PC-9 (cell line): ENCODE results near the gene TRPV5. TPM values are rescaled to one million over a fixed set of nuclear protein-coding genes. Genes with fewer than 3 reads are reported as not detected.

Source experiments
- BruUV-seq: library from RNA; stranded (reverse); fragments of 400-500 nt; replicated peaks from 2 replicates; lab custom pipeline; 2021; lab: Mats Ljungman, UMichigan
- CTCF ChIA-PET: fragments of 300-600 bp; sonication (Branson Sonifier 250); formaldehyde crosslinking; loops from one replicate; lab custom pipeline; 2022; ENCODE audit warnings: antibody characterized with exemption; lab: Charles Lee
- POLR2A ChIA-PET: fragments of 300-600 bp; sonication (Branson Sonifier 250); formaldehyde crosslinking; loops from one replicate; lab custom pipeline; 2022; ENCODE audit warnings: antibody characterized with exemption; ENCODE audit not compliant: unreplicated experiment; lab: Charles Lee
- DNase-seq, 2 experiments: peaks; one replicate each; pipeline versions ENCODE4 v3.0.0 to v3.0.0-alpha.2; 2015 to 2022; ENCODE audit warnings: mixed read lengths in 1 of 2
- H2AFZ ChIP-seq: fragments of 200-600 bp; sonication (generic); 2 replicates; pipeline ENCODE4 v1.8.1; 2017; ENCODE audit warnings: antibody characterized with exemption
- H3F3A ChIP-seq: fragments of 200-600 bp; sonication (generic); 2 replicates; pipeline ENCODE4 v1.8.1; 2017; ENCODE audit warnings: antibody characterized with exemption, mild to moderate bottlenecking, low read depth; ENCODE audit not compliant: insufficient read depth
- H3K27ac ChIP-seq: fragments of 200-600 bp; sonication (generic); 2 replicates; pipeline ENCODE4 v1.6.1; 2016; ENCODE audit warnings: mixed run types
- H3K27me3 ChIP-seq: fragments of 200-600 bp; sonication (generic); 2 replicates; pipeline ENCODE4 v1.6.1; 2016; ENCODE audit warnings: low read depth, mixed run types; ENCODE audit not compliant: insufficient read depth
- H3K36me3 ChIP-seq: fragments of 200-600 bp; sonication (generic); 2 replicates; pipeline ENCODE4 v1.6.1; 2016; ENCODE audit warnings: low read depth, mixed run types
- H3K4me1 ChIP-seq: fragments of 200-600 bp; sonication (generic); replicated peaks from 2 replicates; pipeline ENCODE4 v1.6.1; 2016; ENCODE audit warnings: mixed run types; ENCODE audit not compliant: insufficient read depth
- H3K4me2 ChIP-seq: fragments of 200-600 bp; sonication (generic); 2 replicates; pipeline ENCODE4 v1.6.1; 2017; ENCODE audit warnings: mixed run types
- H3K4me3 ChIP-seq: fragments of 200-600 bp; sonication (generic); 2 replicates; pipeline ENCODE4 v1.6.1; 2016; ENCODE audit warnings: mixed run types
- H3K79me2 ChIP-seq: fragments of 200-600 bp; sonication (generic); 2 replicates; pipeline ENCODE4 v1.6.1; 2017; ENCODE audit warnings: low read depth, mixed run types
- H3K9me2 ChIP-seq: fragments of 200-600 bp; sonication (generic); 2 replicates; pipeline ENCODE4 v1.8.1; 2017; ENCODE audit warnings: mild to moderate bottlenecking; ENCODE audit not compliant: insufficient read depth
- H3K9me3 ChIP-seq: fragments of 200-600 bp; sonication (generic); 2 replicates; pipeline ENCODE4 v1.8.1; 2016; ENCODE audit warnings: low read depth; ENCODE audit not compliant: insufficient read depth
- H4K20me1 ChIP-seq: fragments of 200-600 bp; sonication (generic); 2 replicates; pipeline ENCODE4 v1.8.1; 2017; ENCODE audit not compliant: insufficient read depth
- EZH2 ChIP-seq: fragments of 200-600 bp; sonication (generic); IDR thresholded peaks from 2 replicates; pipeline ENCODE4 v1.8.0; 2017; ENCODE audit warnings: antibody characterized with exemption, low read depth
- intact Hi-C: fragments of 100-400 bp; cut with micrococcal nuclease; formaldehyde crosslinking; loops from one replicate; pipeline ENCODE4 v1.10.0; 2022; ENCODE audit not compliant: unreplicated experiment
- total RNA-seq: library from RNA; stranded (reverse); gene quantifications from 2 replicates; pipeline ENCODE4 v1.2.3, GENCODE V29; 2021
- TF ChIP-seq, protein P1 (sequence below): fragments of 200-600 bp; sonication (generic); conservative IDR thresholded peaks from 2 replicates; pipeline ENCODE4 v1.6.1; 2017; ENCODE audit warnings: mixed run types, antibody characterized with exemption, mild to moderate bottlenecking, moderate library complexity

TRPV5 gene
- total RNA-seq, 1 experiment from 2014 or later = not detected

DNA sequence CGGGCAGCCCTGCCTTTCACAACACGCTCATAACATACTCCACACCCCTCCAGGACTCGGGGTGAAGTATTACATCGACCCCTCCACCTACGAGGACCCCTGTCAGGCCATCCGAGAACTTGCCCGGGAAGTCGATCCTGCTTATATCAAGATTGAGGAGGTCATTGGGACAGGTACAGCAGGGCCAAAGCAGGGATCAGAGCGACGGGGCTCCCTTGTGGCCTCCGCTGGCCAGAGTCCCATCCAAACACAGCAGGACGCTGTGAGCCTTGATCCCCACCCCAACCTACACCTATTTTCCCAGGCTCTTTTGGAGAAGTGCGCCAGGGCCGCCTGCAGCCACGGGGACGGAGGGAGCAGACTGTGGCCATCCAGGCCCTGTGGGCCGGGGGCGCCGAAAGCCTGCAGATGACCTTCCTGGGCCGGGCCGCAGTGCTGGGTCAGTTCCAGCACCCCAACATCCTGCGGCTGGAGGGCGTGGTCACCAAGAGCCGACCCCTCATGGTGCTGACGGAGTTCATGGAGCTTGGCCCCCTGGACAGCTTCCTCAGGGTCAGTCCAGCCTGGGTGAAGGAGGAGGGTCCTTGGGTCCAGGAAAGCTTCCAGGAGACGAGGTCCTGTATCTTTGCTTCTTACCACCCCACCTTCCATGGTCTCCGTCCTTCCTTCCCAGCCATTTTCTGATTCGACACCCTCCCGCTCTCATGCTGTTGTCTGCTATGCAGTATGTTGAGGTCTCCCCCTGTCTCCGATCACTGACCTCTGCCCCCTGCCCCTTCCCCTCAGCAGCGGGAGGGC, 65.2 kb downstream of the TRPV5 start:
- Histone ChIP-seq H3K9me2 (no peaks in the 10 kb centered on the region), H3K4me3 (no peak overlapping the region), H3K27me3 (no peaks in the 10 kb centered on the region), H3K36me3 (peaks cover 11% of the 10 kb centered on the region; the same call in 1 of the 2 replicates), H3K4me1 (no peaks in the 10 kb centered on the region), H3K9me3 (no peaks in the 10 kb centered on the region), H3K4me2 (no peak overlapping the region), H3K79me2 (no peaks in the 10 kb centered on the region), H3K27ac (no peak overlapping the region), H4K20me1 (no peaks in the 10 kb centered on the region), H2AFZ (no peak overlapping the region), H3F3A (peaks cover 12% of the 10 kb centered on the region; the same call in 1 of the 2 replicates)
- no TSS peak for BruUV-seq
- ChIA-PET CTCF (no interaction called here), POLR2A (interaction anchor here (0.6 to 0.7 kb wide), 2 partner anchors 130 to 133 kb away, joined by 4 to 6 read pairs; no protein-coding TSS in a partner anchor)
- intact Hi-C loops = loop anchor here (5.0 kb wide), 1 partner anchor 236 kb away; no protein-coding TSS in a partner anchor
- TF ChIP-seq, protein P1, sequence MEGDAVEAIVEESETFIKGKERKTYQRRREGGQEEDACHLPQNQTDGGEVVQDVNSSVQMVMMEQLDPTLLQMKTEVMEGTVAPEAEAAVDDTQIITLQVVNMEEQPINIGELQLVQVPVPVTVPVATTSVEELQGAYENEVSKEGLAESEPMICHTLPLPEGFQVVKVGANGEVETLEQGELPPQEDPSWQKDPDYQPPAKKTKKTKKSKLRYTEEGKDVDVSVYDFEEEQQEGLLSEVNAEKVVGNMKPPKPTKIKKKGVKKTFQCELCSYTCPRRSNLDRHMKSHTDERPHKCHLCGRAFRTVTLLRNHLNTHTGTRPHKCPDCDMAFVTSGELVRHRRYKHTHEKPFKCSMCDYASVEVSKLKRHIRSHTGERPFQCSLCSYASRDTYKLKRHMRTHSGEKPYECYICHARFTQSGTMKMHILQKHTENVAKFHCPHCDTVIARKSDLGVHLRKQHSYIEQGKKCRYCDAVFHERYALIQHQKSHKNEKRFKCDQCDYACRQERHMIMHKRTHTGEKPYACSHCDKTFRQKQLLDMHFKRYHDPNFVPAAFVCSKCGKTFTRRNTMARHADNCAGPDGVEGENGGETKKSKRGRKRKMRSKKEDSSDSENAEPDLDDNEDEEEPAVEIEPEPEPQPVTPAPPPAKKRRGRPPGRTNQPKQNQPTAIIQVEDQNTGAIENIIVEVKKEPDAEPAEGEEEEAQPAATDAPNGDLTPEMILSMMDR = no peak
- peak in 1 of 2 experiments; percentile 13 for DNase-seq

DNA sequence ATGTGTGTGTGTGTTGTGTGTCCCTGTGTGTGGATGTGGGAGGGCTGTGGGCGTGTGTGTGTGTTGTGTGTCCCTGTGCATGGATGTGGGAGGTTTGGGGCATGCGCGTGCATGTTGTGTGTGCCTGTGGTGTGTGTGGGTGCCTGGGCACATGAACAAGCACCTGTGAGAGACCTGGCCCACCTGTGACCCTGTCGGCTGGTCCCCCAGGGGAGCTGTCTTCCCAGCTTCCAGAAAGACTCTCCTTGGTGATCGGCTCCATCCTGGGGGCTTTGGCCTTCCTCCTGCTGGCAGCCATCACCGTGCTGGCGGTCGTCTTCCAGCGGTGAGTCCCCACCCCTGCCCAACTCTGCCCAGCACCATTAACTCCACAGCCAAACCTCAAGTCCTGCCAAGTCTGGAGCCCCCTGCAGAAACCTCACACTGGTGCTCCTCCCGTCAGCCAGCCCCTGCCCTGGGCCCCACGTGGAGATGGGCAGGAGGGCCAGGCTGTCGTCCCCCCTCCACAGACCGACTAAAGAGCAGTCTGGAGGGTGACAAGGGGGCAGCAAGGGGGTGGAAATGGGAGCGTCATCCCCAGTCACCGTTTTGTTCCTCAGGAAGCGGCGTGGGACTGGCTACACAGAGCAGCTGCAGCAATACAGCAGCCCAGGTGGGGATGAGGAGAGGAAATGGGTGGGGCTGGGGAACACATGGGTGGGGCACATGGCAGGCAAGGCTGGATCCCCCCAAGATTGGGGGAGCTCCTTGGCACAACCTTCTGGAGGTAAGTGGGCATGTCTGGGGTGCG, 66.0 kb downstream of the TRPV5 start:
- Histone ChIP-seq H3K9me2 (no peaks in the 10 kb centered on the region), H3K27ac (no peak overlapping the region), H3K9me3 (no peaks in the 10 kb centered on the region), H4K20me1 (no peaks in the 10 kb centered on the region), H3K36me3 (peaks cover 16% of the 10 kb centered on the region; the same call in 1 of the 2 replicates), H3F3A (peaks cover 6% of the 10 kb centered on the region; the same call in 1 of the 2 replicates), H3K27me3 (no peaks in the 10 kb centered on the region), H3K4me2 (no peak overlapping the region), H3K4me3 (no peak overlapping the region), H2AFZ (no peak overlapping the region), H3K79me2 (no peaks in the 10 kb centered on the region), H3K4me1 (no peaks in the 10 kb centered on the region)
- ChIA-PET POLR2A (no interaction called here), CTCF (no interaction called here)
- peak in 1 of 2 experiments; percentile 10 for DNase-seq
- intact Hi-C loops = loop anchor here (2.0 to 5.0 kb wide), 2 partner anchors 235 to 333 kb away; no protein-coding TSS in a partner anchor
- BruUV-seq = no TSS peak
- TF ChIP-seq, protein P1 = no peak
- no peak for TF ChIP-seq EZH2

DNA sequence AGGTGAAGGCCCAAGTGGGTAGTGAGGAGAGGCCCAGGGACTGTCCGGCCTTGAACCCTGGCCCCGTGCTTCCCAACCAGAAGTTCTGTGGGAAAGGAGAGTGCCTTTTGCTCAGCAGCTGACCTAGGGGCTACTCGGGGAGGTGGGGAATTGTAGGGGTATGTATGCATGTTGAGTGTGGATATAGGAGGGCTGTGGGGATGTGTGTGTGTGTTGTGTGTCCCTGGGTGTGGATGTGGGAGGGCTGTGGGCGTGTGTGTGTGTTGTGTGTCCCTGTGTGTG, 66.5 kb downstream of the TRPV5 start:
- H3K9me2 ChIP-seq = no peaks in the 10 kb centered on the region
- H3K27ac ChIP-seq = no peak overlapping the region
- peak in 1 of 2 experiments; percentile 8 for DNase-seq
- no peak overlapping the region for H2AFZ ChIP-seq
- TF ChIP-seq EZH2 = no peak
- TF ChIP-seq, protein P1 = no peak
- H3K4me3 ChIP-seq = no peak overlapping the region
- H3F3A ChIP-seq = peaks cover 2% of the 10 kb centered on the region; the same call in 1 of the 2 replicates
- ChIA-PET POLR2A (no interaction called here), CTCF (no interaction called here)
- H3K79me2 ChIP-seq = no peaks in the 10 kb centered on the region
- no peaks in the 10 kb centered on the region for H3K27me3 ChIP-seq
- intact Hi-C loops = loop anchor here (2.0 to 5.0 kb wide), 2 partner anchors 235 to 332 kb away; no protein-coding TSS in a partner anchor
- no TSS peak for BruUV-seq
- H3K4me1 ChIP-seq = no peaks in the 10 kb centered on the region
- no peaks in the 10 kb centered on the region for H3K9me3 ChIP-seq
- no peak overlapping the region for H3K4me2 ChIP-seq
- H4K20me1 ChIP-seq = no peaks in the 10 kb centered on the region
- peaks cover 22% of the 10 kb centered on the region; the same call in 1 of the 2 replicates for H3K36me3 ChIP-seq
